ENCODE data around the gene P3H2.

The P3H2 gene

DNA sequence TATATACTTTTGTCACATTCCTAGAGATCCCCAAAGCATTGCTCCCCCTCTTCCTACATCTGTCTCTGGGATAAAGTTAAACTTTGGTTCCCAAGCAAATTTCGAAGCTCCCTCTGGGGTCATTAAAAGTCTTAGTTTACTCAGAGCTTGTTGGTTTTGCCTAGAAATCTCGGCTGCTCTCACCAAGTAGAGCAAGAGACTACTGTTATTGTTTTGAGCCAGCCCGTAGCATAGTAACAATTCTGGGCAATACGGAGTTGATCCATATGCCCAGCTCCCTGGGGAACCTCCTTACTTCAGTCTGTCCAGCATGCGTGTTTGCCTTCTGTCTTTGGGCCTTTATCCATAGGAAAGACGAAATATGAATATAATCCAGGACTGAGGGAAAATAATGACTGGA is 10.0 kb upstream of the P3H2 start:
- Histone ChIP-seq H3K36me3 (ENCODE audit: insufficient read depth, low read length) (no peaks in the 10 kb centered on the region), H3K27ac (no peak overlapping the region), H3K9ac (ENCODE audit: insufficient read length) (no peak overlapping the region), H3K9me3 (ENCODE audit: low read depth, low read length) (no peaks in the 10 kb centered on the region), H3K4me3 (no peak overlapping the region)
- TF ChIP-seq POLR2AphosphoS5 (IDR thresholded peaks at IDR 0.05; ENCODE audit: borderline replicate concordance, low read depth, low read length) (no peak), FOXP2 (optimal IDR thresholded peaks at IDR 0.05; ENCODE audit: control extremely low read depth, extremely low read length, insufficient read depth) (no peak), EZH2 (IDR thresholded peaks at IDR 0.05) (no peak)
- DNase-seq (ENCODE audit: low read depth, low spot score), result no peak

DNA sequence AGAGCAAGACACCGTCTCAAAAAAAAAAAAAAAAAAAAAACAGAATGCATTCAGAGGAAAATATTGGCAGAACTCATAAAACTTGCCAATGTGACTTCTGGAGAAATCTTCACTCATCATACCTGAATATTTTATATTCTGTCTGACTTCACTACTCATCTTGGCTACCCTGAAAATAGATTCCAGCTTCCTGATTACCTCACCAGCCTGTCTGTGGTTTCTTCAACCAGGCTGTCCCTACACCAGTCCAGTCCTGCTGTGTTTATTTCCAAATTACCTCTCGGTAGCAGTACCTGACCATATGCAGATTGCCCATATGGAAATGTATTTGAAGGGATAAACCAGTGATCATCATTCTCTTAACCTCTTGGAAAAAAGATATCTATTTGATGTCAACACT is 9.3 kb upstream of the P3H2 start:
- Histone ChIP-seq H3K9me3 (ENCODE audit: low read depth, low read length) (no peaks in the 10 kb centered on the region), H3K36me3 (ENCODE audit: insufficient read depth, low read length) (no peaks in the 10 kb centered on the region), H3K4me3 (no peak overlapping the region), H3K9ac (ENCODE audit: insufficient read length) (no peak overlapping the region), H3K27ac (no peak overlapping the region)
- DNase-seq (ENCODE audit: low read depth, low spot score), result no peak
- TF ChIP-seq FOXP2 (optimal IDR thresholded peaks at IDR 0.05; ENCODE audit: control extremely low read depth, extremely low read length, insufficient read depth) (no peak), POLR2AphosphoS5 (IDR thresholded peaks at IDR 0.05; ENCODE audit: borderline replicate concordance, low read depth, low read length) (no peak), EZH2 (IDR thresholded peaks at IDR 0.05) (no peak)

DNA sequence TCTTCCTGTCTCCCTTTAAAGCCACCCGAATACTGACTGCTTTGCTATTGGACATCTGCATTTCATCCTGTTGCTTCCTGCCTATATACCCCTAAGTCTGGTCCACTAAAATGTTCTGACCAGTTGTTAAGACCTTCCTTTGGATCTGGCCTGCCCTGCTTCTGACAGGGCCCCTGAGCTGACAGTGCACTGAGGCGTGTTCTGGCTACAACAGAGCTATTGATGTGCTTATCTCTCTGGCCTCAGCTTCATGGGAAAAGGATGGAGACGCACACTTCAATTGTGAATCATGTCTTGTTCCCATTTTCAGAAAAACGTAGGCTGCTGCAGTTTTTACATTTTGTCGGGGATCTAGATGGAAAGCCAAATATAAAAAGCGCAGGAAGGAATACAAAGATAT is 7.1 kb upstream of the P3H2 start:
- TF ChIP-seq FOXP2 (optimal IDR thresholded peaks at IDR 0.05; ENCODE audit: control extremely low read depth, extremely low read length, insufficient read depth) (no peak), EZH2 (IDR thresholded peaks at IDR 0.05) (no peak), POLR2AphosphoS5 (IDR thresholded peaks at IDR 0.05; ENCODE audit: borderline replicate concordance, low read depth, low read length) (no peak)
- H3K36me3 ChIP-seq (ENCODE audit: insufficient read depth, low read length), result no peaks in the 10 kb centered on the region
- no peak overlapping the region for H3K9ac ChIP-seq (ENCODE audit: insufficient read length)
- no peaks in the 10 kb centered on the region for H3K9me3 ChIP-seq (ENCODE audit: low read depth, low read length)
- no peak overlapping the region for H3K27ac ChIP-seq
- H3K4me3 ChIP-seq, result no peak overlapping the region
- no peak for DNase-seq (ENCODE audit: low read depth, low spot score)

DNA sequence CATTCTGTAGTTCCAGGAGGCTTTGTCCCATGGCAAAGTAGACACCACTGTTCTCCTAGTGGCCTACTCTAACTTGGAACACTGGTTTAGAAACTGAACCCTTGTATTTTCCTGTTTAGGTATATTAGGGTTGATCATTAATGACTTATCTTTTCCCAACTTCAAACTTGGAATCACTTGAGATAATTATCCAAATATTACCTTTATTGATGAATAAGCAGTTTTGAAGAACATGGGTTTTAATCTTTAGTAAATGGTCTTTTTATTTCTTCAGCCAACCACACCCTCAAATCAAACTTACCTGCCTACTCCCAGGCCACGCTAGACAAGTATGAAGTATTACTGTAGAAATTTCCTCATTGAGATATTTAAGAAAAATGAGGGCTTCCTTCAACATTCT is 6.5 kb upstream of the P3H2 start:
- H3K9ac ChIP-seq (ENCODE audit: insufficient read length), result no peak overlapping the region
- DNase-seq (ENCODE audit: low read depth, low spot score), result no peak
- H3K27ac ChIP-seq, result no peak overlapping the region
- H3K36me3 ChIP-seq (ENCODE audit: insufficient read depth, low read length), result no peaks in the 10 kb centered on the region
- no peaks in the 10 kb centered on the region for H3K9me3 ChIP-seq (ENCODE audit: low read depth, low read length)
- no peak for TF ChIP-seq POLR2AphosphoS5 (IDR thresholded peaks at IDR 0.05; ENCODE audit: borderline replicate concordance, low read depth, low read length)
- TF ChIP-seq EZH2 (IDR thresholded peaks at IDR 0.05), result no peak
- no peak for TF ChIP-seq FOXP2 (optimal IDR thresholded peaks at IDR 0.05; ENCODE audit: control extremely low read depth, extremely low read length, insufficient read depth)
- no peak overlapping the region for H3K4me3 ChIP-seq

DNA sequence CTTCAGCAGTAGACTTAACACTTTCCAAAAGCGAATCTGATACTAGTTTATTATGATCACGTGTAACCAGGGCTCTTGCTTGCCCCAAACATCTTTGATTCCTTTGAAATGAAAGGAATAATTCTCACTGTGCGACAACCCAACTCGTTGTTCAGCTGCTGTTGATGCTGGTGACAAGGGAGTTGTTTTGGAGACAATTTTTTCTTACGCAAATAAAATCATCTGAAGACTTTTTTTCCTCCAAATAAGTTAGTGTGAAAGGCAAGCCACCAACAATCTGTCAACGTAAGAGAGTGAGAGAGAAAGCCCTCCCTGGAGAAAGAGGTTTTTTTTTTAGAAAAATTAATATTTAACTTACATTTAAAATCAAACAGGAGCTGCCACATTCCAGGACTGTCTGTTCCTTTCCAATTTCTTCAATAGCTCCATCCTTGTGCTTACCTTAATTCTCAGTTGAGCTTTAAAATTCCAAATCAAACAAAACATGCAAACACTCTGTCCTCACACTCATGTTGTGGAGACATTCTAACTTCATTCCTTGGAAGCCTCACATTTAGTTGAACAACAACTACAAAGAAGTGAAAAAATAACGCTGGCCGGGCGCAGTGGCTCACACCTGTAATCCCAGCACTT is 4.9 kb upstream of the P3H2 start:
- DNase-seq (ENCODE audit: low read depth, low spot score), result no peak

DNA sequence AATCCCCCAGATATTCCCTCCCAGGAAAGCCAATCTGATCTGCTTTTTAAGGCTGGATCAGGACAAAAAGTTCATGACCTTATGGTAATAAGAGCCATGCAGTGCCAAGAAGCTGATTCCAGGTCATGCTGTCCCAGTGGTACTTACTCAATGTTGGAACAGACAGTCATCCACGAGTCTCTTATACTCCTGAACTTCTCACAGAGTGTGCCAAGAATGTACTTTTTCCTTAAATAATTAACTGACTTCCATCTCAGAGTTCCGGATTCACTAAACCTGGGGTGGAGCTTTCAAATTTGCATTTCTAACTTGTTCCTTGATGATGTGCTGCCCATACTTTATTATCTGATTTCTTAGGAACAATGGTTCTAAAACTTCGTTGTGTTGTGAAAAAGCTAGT is 3.4 kb upstream of the P3H2 start:
- no peaks in the 10 kb centered on the region for H3K9me3 ChIP-seq (ENCODE audit: low read depth, low read length)
- no peak for DNase-seq (ENCODE audit: low read depth, low spot score)
- H3K36me3 ChIP-seq (ENCODE audit: insufficient read depth, low read length), result no peaks in the 10 kb centered on the region
- H3K9ac ChIP-seq (ENCODE audit: insufficient read length), result no peak overlapping the region
- H3K4me3 ChIP-seq, result no peak overlapping the region
- H3K27ac ChIP-seq, result no peak overlapping the region
- TF ChIP-seq EZH2 (IDR thresholded peaks at IDR 0.05) (no peak), POLR2AphosphoS5 (IDR thresholded peaks at IDR 0.05; ENCODE audit: borderline replicate concordance, low read depth, low read length) (no peak), FOXP2 (optimal IDR thresholded peaks at IDR 0.05; ENCODE audit: control extremely low read depth, extremely low read length, insufficient read depth) (no peak)

More for the DNA sequence above, 4.9 kb upstream of the P3H2 start:
- Histone ChIP-seq H3K27ac (no peak overlapping the region), H3K9me3 (ENCODE audit: low read depth, low read length) (no peaks in the 10 kb centered on the region), H3K9ac (ENCODE audit: insufficient read length) (no peak overlapping the region), H3K4me3 (no peak overlapping the region), H3K36me3 (ENCODE audit: insufficient read depth, low read length) (no peaks in the 10 kb centered on the region)
- no peak for TF ChIP-seq EZH2 (IDR thresholded peaks at IDR 0.05)
- TF ChIP-seq POLR2AphosphoS5 (IDR thresholded peaks at IDR 0.05; ENCODE audit: borderline replicate concordance, low read depth, low read length), result no peak
- no peak for TF ChIP-seq FOXP2 (optimal IDR thresholded peaks at IDR 0.05; ENCODE audit: control extremely low read depth, extremely low read length, insufficient read depth)

DNA sequence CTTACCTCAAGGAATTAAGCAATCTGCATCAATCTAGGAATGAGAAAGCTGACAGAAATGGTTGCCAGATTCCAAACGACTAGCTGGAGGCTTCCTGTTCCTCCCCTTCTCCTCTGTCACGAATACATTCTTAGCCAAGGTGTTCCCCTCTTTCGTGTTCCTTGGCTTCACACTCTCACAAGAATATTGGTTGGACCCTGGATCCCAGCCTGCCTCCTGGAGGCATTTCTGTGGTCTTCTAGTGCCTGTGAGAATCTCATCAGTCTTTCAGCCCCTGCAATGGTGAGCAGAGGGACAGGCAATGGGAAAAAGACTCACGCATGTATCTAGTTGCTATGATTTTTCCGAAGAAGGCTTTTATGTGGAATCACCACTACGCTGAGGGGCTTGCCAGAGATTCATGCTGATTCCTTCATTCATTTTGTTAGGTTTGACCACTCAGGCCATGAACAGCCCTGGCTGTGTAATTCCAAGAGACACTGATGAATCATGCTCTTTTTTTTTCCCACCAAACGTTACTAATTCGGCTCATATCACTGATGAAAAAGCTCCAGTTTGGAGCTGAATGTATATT is 1.6 kb upstream of the P3H2 start:
- Histone ChIP-seq H3K9ac (ENCODE audit: insufficient read length) (no peak overlapping the region), H3K4me3 (no peak overlapping the region), H3K27ac (no peak overlapping the region), H3K9me3 (ENCODE audit: low read depth, low read length) (no peaks in the 10 kb centered on the region), H3K36me3 (ENCODE audit: insufficient read depth, low read length) (no peaks in the 10 kb centered on the region)
- TF ChIP-seq POLR2AphosphoS5 (IDR thresholded peaks at IDR 0.05; ENCODE audit: borderline replicate concordance, low read depth, low read length), result no peak
- no peak for TF ChIP-seq EZH2 (IDR thresholded peaks at IDR 0.05)
- no peak for TF ChIP-seq FOXP2 (optimal IDR thresholded peaks at IDR 0.05; ENCODE audit: control extremely low read depth, extremely low read length, insufficient read depth)
- no peak for DNase-seq (ENCODE audit: low read depth, low spot score)

DNA sequence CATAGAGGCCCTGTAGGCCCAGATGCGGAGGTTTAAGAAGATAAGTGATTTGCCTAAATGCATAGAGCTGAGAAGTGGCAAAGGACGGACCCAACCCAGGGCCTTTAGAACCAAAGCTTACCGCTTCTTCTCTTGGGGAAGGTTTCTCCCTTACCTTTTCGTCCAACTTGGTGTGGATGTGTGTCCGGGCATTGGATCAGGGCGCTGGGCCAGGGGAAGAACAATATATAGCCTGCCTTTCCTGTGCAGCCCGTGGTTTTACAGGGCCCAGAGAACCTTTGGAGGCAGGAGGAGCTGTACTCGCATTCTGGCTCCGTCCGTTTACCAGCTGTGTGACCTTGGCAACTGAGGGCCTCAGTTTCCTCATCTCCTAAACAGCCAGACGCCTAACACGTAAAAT is 686 bp upstream of the P3H2 start:
- Histone ChIP-seq H3K9me3 (ENCODE audit: low read depth, low read length) (no peaks in the 10 kb centered on the region), H3K9ac (ENCODE audit: insufficient read length) (no peak overlapping the region), H3K36me3 (ENCODE audit: insufficient read depth, low read length) (no peaks in the 10 kb centered on the region), H3K27ac (no peak overlapping the region), H3K4me3 (no peak overlapping the region)
- TF ChIP-seq POLR2AphosphoS5 (IDR thresholded peaks at IDR 0.05; ENCODE audit: borderline replicate concordance, low read depth, low read length), result no peak
- no peak for TF ChIP-seq FOXP2 (optimal IDR thresholded peaks at IDR 0.05; ENCODE audit: control extremely low read depth, extremely low read length, insufficient read depth)
- TF ChIP-seq EZH2 (IDR thresholded peaks at IDR 0.05), result no peak
- DNase-seq (ENCODE audit: low read depth, low spot score), result no peak

DNA sequence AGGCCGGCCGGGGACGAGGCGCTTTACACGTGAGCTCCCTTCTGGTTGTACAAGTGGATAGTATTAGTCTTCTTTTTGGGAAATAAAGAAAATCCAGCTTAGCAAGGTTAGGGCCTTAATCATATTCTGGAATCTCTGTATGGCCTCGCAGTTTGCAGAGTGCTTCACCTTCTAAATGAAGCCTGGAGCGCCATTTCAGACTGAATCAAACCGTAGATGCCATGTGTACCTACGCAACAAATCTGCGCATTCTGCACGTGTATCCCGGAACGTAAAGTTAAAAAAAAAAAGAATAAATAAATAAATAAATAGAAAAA is 322 bp upstream of the P3H2 start:
- Histone ChIP-seq H3K36me3 (ENCODE audit: insufficient read depth, low read length) (no peaks in the 10 kb centered on the region), H3K27ac (no peak overlapping the region), H3K9me3 (ENCODE audit: low read depth, low read length) (no peaks in the 10 kb centered on the region), H3K9ac (ENCODE audit: insufficient read length) (peak overlapping the region; percentile 63), H3K4me3 (peak overlapping the region; percentile 92)
- no peak for TF ChIP-seq POLR2AphosphoS5 (IDR thresholded peaks at IDR 0.05; ENCODE audit: borderline replicate concordance, low read depth, low read length)
- TF ChIP-seq FOXP2 (optimal IDR thresholded peaks at IDR 0.05; ENCODE audit: control extremely low read depth, extremely low read length, insufficient read depth), result no peak
- no peak for TF ChIP-seq EZH2 (IDR thresholded peaks at IDR 0.05)
- no peak for DNase-seq (ENCODE audit: low read depth, low spot score)
